HepG2 (cell line): ENCODE data around the gene SSNA1. TPM values are rescaled to one million over a fixed set of nuclear protein-coding genes. Genes with fewer than 3 reads are reported as not detected.

Experiments
- ARID2 ChIP-seq: sonication (generic); formaldehyde crosslinking; IDR thresholded peaks from 2 replicates; pipeline ENCODE4 v1.8.1; 2022; ENCODE audit warnings: mild to moderate bottlenecking, missing genetic modification reagents, borderline replicate concordance
- DZIP1 ChIP-seq: sonication (generic); formaldehyde crosslinking; IDR thresholded peaks from 2 replicates; pipeline ENCODE4 v1.5.0; 2020; ENCODE audit warnings: mild to moderate bottlenecking, missing genetic modification reagents
- HIC2 ChIP-seq: sonication (generic); formaldehyde crosslinking; IDR thresholded peaks from 2 replicates; pipeline ENCODE4 v1.9.0; 2022; ENCODE audit warnings: low read depth, missing genetic modification reagents
- HNF4A ChIP-seq: sonication (generic); formaldehyde crosslinking; IDR thresholded peaks from 2 replicates; pipeline ENCODE4 v1.4.0; 2020; ENCODE audit warnings: missing genetic modification reagents
- NCOA1 ChIP-seq: sonication (generic); formaldehyde crosslinking; IDR thresholded peaks from 2 replicates; pipeline ENCODE4 v1.9.0; 2021; ENCODE audit warnings: missing genetic modification reagents
- SPEN ChIP-seq: sonication (generic); formaldehyde crosslinking; IDR thresholded peaks from 2 replicates; pipeline ENCODE4 v1.5.1; 2020; ENCODE audit warnings: low read depth, mild to moderate bottlenecking, missing genetic modification reagents
- TSC22D2 ChIP-seq: sonication (generic); formaldehyde crosslinking; IDR thresholded peaks from 2 replicates; pipeline ENCODE4 v1.5.1; 2020; ENCODE audit warnings: missing genetic modification reagents, mild to moderate bottlenecking, borderline replicate concordance
- ZBTB40 ChIP-seq, 2 experiments: fragments of 450-650 bp in 1 of 2; sonication (generic) in 1 of 2; formaldehyde crosslinking in 1 of 2; IDR thresholded peaks; 2 replicates each; pipeline versions ENCODE4 v1.6.1 to v1.8.0; 2016 to 2022; ENCODE audit warnings: antibody characterized with exemption in 1 of 2, mild to moderate bottlenecking in 1 of 2, missing genetic modification reagents in 1 of 2
- ZFX ChIP-seq: sonication (generic); formaldehyde crosslinking; IDR thresholded peaks from 2 replicates; pipeline ENCODE4 v1.4.0; 2020; ENCODE audit warnings: mild to moderate bottlenecking, low read depth, missing genetic modification reagents, moderate library complexity
- ZFY ChIP-seq: sonication (generic); formaldehyde crosslinking; IDR thresholded peaks from 2 replicates; pipeline ENCODE4 v1.4.0; 2020; ENCODE audit warnings: missing genetic modification reagents
- ZNF136 ChIP-seq: sonication (generic); formaldehyde crosslinking; IDR thresholded peaks from 2 replicates; pipeline ENCODE4 v1.8.1; 2022; ENCODE audit warnings: low read depth, mild to moderate bottlenecking, moderate library complexity, missing genetic modification reagents
- ZNF24 ChIP-seq: fragments of 450-650 bp; IDR thresholded peaks from 2 replicates; pipeline ENCODE4 v1.6.1; 2017; ENCODE audit warnings: antibody characterized with exemption, mild to moderate bottlenecking
- ZNF292 ChIP-seq: sonication (generic); formaldehyde crosslinking; IDR thresholded peaks from 2 replicates; pipeline ENCODE4 v1.8.1; 2022; ENCODE audit warnings: mild to moderate bottlenecking, low read depth, missing genetic modification reagents, borderline replicate concordance
- ZNF329 ChIP-seq: sonication (generic); formaldehyde crosslinking; IDR thresholded peaks from 2 replicates; pipeline ENCODE4 v1.9.0; 2021; ENCODE audit warnings: low read depth, mild to moderate bottlenecking, missing genetic modification reagents
- ZNF33A ChIP-seq: sonication (generic); formaldehyde crosslinking; IDR thresholded peaks from 2 replicates; pipeline ENCODE4 v1.5.1; 2020; ENCODE audit warnings: missing genetic modification reagents, mild to moderate bottlenecking, moderate library complexity, borderline replicate concordance
- ZNF816 ChIP-seq: sonication (generic); formaldehyde crosslinking; IDR thresholded peaks from 2 replicates; pipeline ENCODE4 v1.8.0; 2022; ENCODE audit warnings: missing genetic modification reagents, mild to moderate bottlenecking, borderline replicate concordance
- polyA plus RNA-seq, 8 experiments: library from polyadenylated mRNA; depleted of rRNA in 3 of 8; stranded (reverse) in 7 of 8; unstranded in 1 of 8; fragments of >200 nt; fragmentation: Illumina TruSeq in 4 of 8; extraction: Trizol in 4 of 8; gene quantifications; 2 replicates each; pipeline versions ENCODE4 v1.2.1 to v1.2.3, GENCODE V29; 2011 to 2016; ENCODE audit warnings: low read depth in 4 of 8, missing spikeins in 1 of 8, mixed read lengths in 1 of 8; ENCODE audit not compliant: insufficient read depth in 1 of 8
- total RNA-seq, 5 experiments: library from RNA; depleted of rRNA; stranded (reverse); fragments of >200 nt; fragmentation: Illumina TruSeq; extraction: Trizol; gene quantifications; 2 replicates each; pipeline ENCODE4 v1.2.3, GENCODE V29; 2016; ENCODE audit warnings: low read depth in 1 of 5

Gene SSNA1
- total and polyA plus RNA-seq, 2 of the 13 experiments (the other 11 are each of a cell fraction or from before 2014, with no cell fraction given): 35.9 to 49.4 TPM

GRCh38 chr9:137198902-137199283 is 10.4 kb downstream of the SSNA1 start (continued):
- no peak for TF ChIP-seq NCOA1 (CRISPR knock-in tag)
- no peak for TF ChIP-seq ZNF136 (CRISPR knock-in tag)
- no peak for TF ChIP-seq ZBTB40 (IDR thresholded peaks at IDR 0.05)
- no peak for TF ChIP-seq ZBTB40 (CRISPR knock-in tag; IDR thresholded peaks at IDR 0.05)
- no peak for TF ChIP-seq DZIP1 (CRISPR knock-in tag)
- TF ChIP-seq HNF4A (CRISPR knock-in tag): 0 out of 2 replicates have a peak, but pooled peaks have one; percentile 4
- no peak for TF ChIP-seq SPEN
- no peak for TF ChIP-seq ZNF33A
- no peak for TF ChIP-seq ZNF816 (CRISPR knock-in tag)
- TF ChIP-seq ZFY (CRISPR knock-in tag): peak; percentile 31; the same call in 1 of the 2 replicates
- TF ChIP-seq ARID2 (CRISPR knock-in tag): peak; percentile 13; the same call in 1 of the 2 replicates
- no peak for TF ChIP-seq ZNF292
- TF ChIP-seq ZNF24: no peak
- no peak for TF ChIP-seq ZNF329 (CRISPR knock-in tag)
- 0 out of 2 replicates have a peak, but pooled peaks have one; percentile 20 for TF ChIP-seq HIC2 (CRISPR knock-in tag)
- no peak for TF ChIP-seq TSC22D2 (CRISPR knock-in tag)
- 0 out of 2 replicates have a peak, but pooled peaks have one; percentile 3 for TF ChIP-seq ZFX
